ENCODE results near the gene SIRT3. TPM values are rescaled to one million over a fixed set of nuclear protein-coding genes. Genes with fewer than 3 reads are reported as not detected.

SIRT3 gene
- polyA plus RNA-seq, 3 donors: 4.3 to 23.7 (median 4.3) TPM

DNA sequence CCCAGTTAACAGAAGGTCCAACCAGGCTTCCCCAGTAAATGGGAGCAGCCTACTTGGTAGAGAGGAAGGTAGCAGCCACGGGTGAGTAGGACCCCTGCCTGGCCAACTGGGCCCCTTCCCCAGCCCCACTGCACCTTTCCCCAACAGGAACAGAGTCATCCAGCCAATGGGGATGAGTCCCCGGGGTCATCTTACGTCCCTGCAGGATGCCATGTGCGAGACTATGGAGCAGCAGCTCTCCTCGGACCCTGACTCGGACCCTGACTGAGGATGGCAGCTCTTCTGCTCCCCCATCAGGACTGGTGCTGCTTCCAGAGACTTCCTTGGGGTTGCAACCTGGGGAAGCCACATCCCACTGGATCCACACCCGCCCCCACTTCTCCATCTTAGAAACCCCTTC is 22.1 kb downstream of the SIRT3 start:
- Histone ChIP-seq H3K27ac (ENCODE audit: low read depth in 1 of 2, low read length in 2 of 2) (no peak overlapping the region), H3K4me2 (replicated peaks; ENCODE audit: extremely low read depth, low read length, poor library complexity, severe bottlenecking) (no peak overlapping the region), H4K20me1 (ENCODE audit: insufficient read depth, low read length) (peaks cover 53% of the 10 kb centered on the region), H3K4me3 (replicated peaks in 1 of 3; ENCODE audit: low read depth in 2 of 3, low read length in 3 of 3) (no peak overlapping the region), H2AFZ (ENCODE audit: insufficient read depth, low read depth, low read length, poor library complexity, severe bottlenecking) (no peak overlapping the region), H3K9me3 (replicated peaks in 1 of 2; ENCODE audit: control insufficient read depth in 1 of 2, insufficient read depth in 1 of 2, low read length in 2 of 2) (no peaks in the 10 kb centered on the region), H3K4me1 (ENCODE audit: control insufficient read depth in 1 of 2, insufficient read depth in 2 of 2, low read length in 2 of 2) (peaks cover 13 to 18% of the 10 kb centered on the region in 2 donors), H3K27me3 (ENCODE audit: control insufficient read depth in 2 of 2, insufficient read depth in 2 of 2, low read length in 2 of 2) (no peaks in the 10 kb centered on the region), H3K79me2 (ENCODE audit: insufficient read depth, low read length) (peaks cover 19% of the 10 kb centered on the region), H3K9ac (ENCODE audit: insufficient read depth, low read length, poor library complexity, severe bottlenecking) (no peak overlapping the region), H3K36me3 (replicated peaks in 1 of 2; ENCODE audit: control insufficient read depth in 1 of 2, insufficient read depth in 2 of 2, low read length in 2 of 2) (peaks cover 65 to 69% of the 10 kb centered on the region in 2 donors)
- intact Hi-C loops (cut with micrococcal nuclease): no loop called here
- 93% methylated on average over 6 of the region's 7 CpGs for WGBS (ENCODE audit: insufficient coverage)
- Mint-ChIP-seq H3K9me3 (no peaks in the 10 kb centered on the region), H3K27me3 (ENCODE audit: low read depth in 3 of 3) (peaks cover 0 to 2% (median 2%) of the 10 kb centered on the region in 3 donors), H3K4me1 (peaks cover 22% of the 10 kb centered on the region), H3K36me3 (peaks cover 61 to 74% of the 10 kb centered on the region in 2 donors), H3K27ac (no peak overlapping the region), H3K4me3 (no peak overlapping the region)
- TF ChIP-seq, protein P1, sequence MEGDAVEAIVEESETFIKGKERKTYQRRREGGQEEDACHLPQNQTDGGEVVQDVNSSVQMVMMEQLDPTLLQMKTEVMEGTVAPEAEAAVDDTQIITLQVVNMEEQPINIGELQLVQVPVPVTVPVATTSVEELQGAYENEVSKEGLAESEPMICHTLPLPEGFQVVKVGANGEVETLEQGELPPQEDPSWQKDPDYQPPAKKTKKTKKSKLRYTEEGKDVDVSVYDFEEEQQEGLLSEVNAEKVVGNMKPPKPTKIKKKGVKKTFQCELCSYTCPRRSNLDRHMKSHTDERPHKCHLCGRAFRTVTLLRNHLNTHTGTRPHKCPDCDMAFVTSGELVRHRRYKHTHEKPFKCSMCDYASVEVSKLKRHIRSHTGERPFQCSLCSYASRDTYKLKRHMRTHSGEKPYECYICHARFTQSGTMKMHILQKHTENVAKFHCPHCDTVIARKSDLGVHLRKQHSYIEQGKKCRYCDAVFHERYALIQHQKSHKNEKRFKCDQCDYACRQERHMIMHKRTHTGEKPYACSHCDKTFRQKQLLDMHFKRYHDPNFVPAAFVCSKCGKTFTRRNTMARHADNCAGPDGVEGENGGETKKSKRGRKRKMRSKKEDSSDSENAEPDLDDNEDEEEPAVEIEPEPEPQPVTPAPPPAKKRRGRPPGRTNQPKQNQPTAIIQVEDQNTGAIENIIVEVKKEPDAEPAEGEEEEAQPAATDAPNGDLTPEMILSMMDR (IDR thresholded peaks at IDR 0.05): no peak
- no peak for DNase-seq

GRCh38 chr11:213111-213510 is 23.0 kb downstream of the SIRT3 start:
- WGBS (ENCODE audit: insufficient coverage): 100% methylated on average over 2 of the region's 4 CpGs
- H3K27ac Mint-ChIP-seq: peak overlapping the region in 2 of 7 donors; percentile 35 to 46

More at GRCh38 chr11:213111-213510, 23.0 kb downstream of the SIRT3 start:
- Histone ChIP-seq H3K9ac (ENCODE audit: insufficient read depth, low read length, poor library complexity, severe bottlenecking) (no peak overlapping the region), H3K4me3 (replicated peaks in 1 of 3; ENCODE audit: low read depth in 2 of 3, low read length in 3 of 3) (no peak overlapping the region), H2AFZ (ENCODE audit: insufficient read depth, low read depth, low read length, poor library complexity, severe bottlenecking) (no peak overlapping the region), H4K20me1 (ENCODE audit: insufficient read depth, low read length) (peaks cover 54% of the 10 kb centered on the region), H3K79me2 (ENCODE audit: insufficient read depth, low read length) (peaks cover 28% of the 10 kb centered on the region), H3K36me3 (replicated peaks in 1 of 2; ENCODE audit: control insufficient read depth in 1 of 2, insufficient read depth in 2 of 2, low read length in 2 of 2) (peaks cover 65 to 69% of the 10 kb centered on the region in 2 donors), H3K27ac (ENCODE audit: low read depth in 1 of 2, low read length in 2 of 2) (no peak overlapping the region), H3K4me1 (ENCODE audit: control insufficient read depth in 1 of 2, insufficient read depth in 2 of 2, low read length in 2 of 2) (peaks cover 15 to 24% of the 10 kb centered on the region in 2 donors), H3K27me3 (ENCODE audit: control insufficient read depth in 2 of 2, insufficient read depth in 2 of 2, low read length in 2 of 2) (no peaks in the 10 kb centered on the region), H3K4me2 (replicated peaks; ENCODE audit: extremely low read depth, low read length, poor library complexity, severe bottlenecking) (no peak overlapping the region), H3K9me3 (replicated peaks in 1 of 2; ENCODE audit: control insufficient read depth in 1 of 2, insufficient read depth in 1 of 2, low read length in 2 of 2) (no peaks in the 10 kb centered on the region)
- no peak overlapping the region for H3K4me3 Mint-ChIP-seq
- H3K36me3 Mint-ChIP-seq: peaks cover 58 to 71% of the 10 kb centered on the region in 2 donors
- intact Hi-C loops (cut with micrococcal nuclease): no loop called here
- H3K4me1 Mint-ChIP-seq: peaks cover 23% of the 10 kb centered on the region
- TF ChIP-seq, protein P1 (IDR thresholded peaks at IDR 0.05): no peak
- H3K27me3 Mint-ChIP-seq (ENCODE audit: low read depth in 3 of 3): peaks cover 0 to 2% (median 2%) of the 10 kb centered on the region in 3 donors
- DNase-seq: no peak
- no peaks in the 10 kb centered on the region for H3K9me3 Mint-ChIP-seq
